IMR-90 (cell line): ENCODE data around the gene COQ10A. TPM values are rescaled to one million over a fixed set of nuclear protein-coding genes. Genes with fewer than 3 reads are reported as not detected.

Experiments used
- ATAC-seq: fragments of 200-7000 bp; cut with Tn5 transposase; 2 replicates; pipeline ENCODE4 v1.9.1; 2020; ENCODE audit warnings: low read depth, mild to moderate bottlenecking, moderate library complexity
- BruUV-seq: library from RNA; stranded (reverse); fragments of 400-500 nt; replicated peaks from 2 replicates; lab custom pipeline; 2021; lab: Mats Ljungman, UMichigan
- CTCF ChIA-PET: fragments of 300-600 bp; formaldehyde crosslinking; extraction: SDS; loops from one replicate; lab custom pipeline; 2021; ENCODE audit warnings: antibody characterized with exemption; lab: Yijun Ruan, JAX
- POLR2A ChIA-PET: fragments of 300-600 bp; sonication (Branson Sonifier 250); formaldehyde crosslinking; loops from one replicate; lab custom pipeline; 2022; ENCODE audit warnings: antibody characterized with exemption; ENCODE audit not compliant: unreplicated experiment; lab: Charles Lee
- DNase-seq: peaks from one replicate; pipeline ENCODE4 v3.0.0; 2013
- H2AFZ ChIP-seq: replicated peaks from 2 replicates; pipeline ENCODE3; 2013; ENCODE audit warnings: low read length, mild to moderate bottlenecking; ENCODE audit not compliant: poor library complexity
- H2AK5ac ChIP-seq: 2 replicates; pipeline ENCODE4 v1.6.1; 2013; ENCODE audit warnings: low read depth, low read length, inconsistent platforms
- H2AK9ac ChIP-seq: replicated peaks from 2 replicates; pipeline ENCODE3; 2013; ENCODE audit warnings: mild to moderate bottlenecking, low read depth, low read length, moderate library complexity; ENCODE audit not compliant: poor library complexity
- H2BK120ac ChIP-seq: 2 replicates; pipeline ENCODE4 v1.6.1; 2013; ENCODE audit warnings: low read depth, low read length, inconsistent platforms
- H2BK15ac ChIP-seq: 3 replicates; pipeline ENCODE4 v1.6.1; 2013; ENCODE audit warnings: low read depth, low read length, inconsistent platforms
- H2BK20ac ChIP-seq: 2 replicates; pipeline ENCODE4 v1.6.1; 2013; ENCODE audit warnings: low read depth, mild to moderate bottlenecking, inconsistent platforms, low read length, moderate library complexity
- H2BK5ac ChIP-seq: 2 replicates; pipeline ENCODE4 v1.6.1; 2013; ENCODE audit warnings: mild to moderate bottlenecking, low read depth, low read length, inconsistent platforms; ENCODE audit not compliant: poor library complexity, severe bottlenecking
- H3K14ac ChIP-seq: replicated peaks from 2 replicates; pipeline ENCODE4 v1.6.1; 2013; ENCODE audit warnings: low read depth, low read length, inconsistent platforms
- H3K18ac ChIP-seq: 2 replicates; pipeline ENCODE4 v1.6.1; 2013; ENCODE audit warnings: low read depth, low read length, control low read depth
- H3K23ac ChIP-seq: 2 replicates; pipeline ENCODE4 v1.6.1; 2013; ENCODE audit warnings: low read depth, low read length, inconsistent platforms
- H3K27ac ChIP-seq: 2 replicates; pipeline ENCODE4 v1.5.1; 2013; ENCODE audit warnings: mild to moderate bottlenecking, control low read depth, low read length; ENCODE audit not compliant: insufficient read depth
- H3K27me3 ChIP-seq: 2 replicates; pipeline ENCODE4 v1.6.1; 2013; ENCODE audit warnings: low read length; ENCODE audit not compliant: control insufficient read depth, insufficient read depth
- H3K36me3 ChIP-seq: 2 replicates; pipeline ENCODE4 v1.6.1; 2013; ENCODE audit warnings: low read length, mixed read lengths; ENCODE audit not compliant: control insufficient read depth, insufficient read depth
- H3K4ac ChIP-seq: 2 replicates; pipeline ENCODE4 v1.6.1; 2013; ENCODE audit warnings: low read depth, low read length, inconsistent platforms
- H3K4me1 ChIP-seq: 2 replicates; pipeline ENCODE4 v1.6.1; 2013; ENCODE audit warnings: low read length, mixed read lengths; ENCODE audit not compliant: control insufficient read depth, insufficient read depth
- H3K4me2 ChIP-seq: 2 replicates; pipeline ENCODE4 v1.6.1; 2013; ENCODE audit warnings: low read depth, mild to moderate bottlenecking, control low read depth, low read length, moderate library complexity
- H3K4me3 ChIP-seq: 2 replicates; pipeline ENCODE4 v1.5.1; 2013; ENCODE audit warnings: low read depth, mild to moderate bottlenecking, control low read depth, low read length, moderate library complexity; ENCODE audit not compliant: insufficient read depth
- H3K56ac ChIP-seq: 2 replicates; pipeline ENCODE4 v1.6.1; 2013; ENCODE audit warnings: low read length, inconsistent platforms; ENCODE audit not compliant: insufficient read depth; ENCODE audit errors: extremely low read depth
- H3K79me1 ChIP-seq, 2 experiments: 2 replicates each; pipeline ENCODE4 v1.6.1; 2013; ENCODE audit warnings: low read length in 2 of 2, inconsistent platforms in 1 of 2, low read depth in 1 of 2
- H3K9ac ChIP-seq: 2 replicates; pipeline ENCODE4 v1.6.1; 2013; ENCODE audit warnings: low read depth, low read length, control low read depth
- H3K9me1 ChIP-seq: 2 replicates; pipeline ENCODE4 v1.6.1; 2013; ENCODE audit warnings: low read length, inconsistent platforms; ENCODE audit not compliant: insufficient read depth
- H3K9me3 ChIP-seq: 2 replicates; pipeline ENCODE4 v1.6.1; 2013; ENCODE audit warnings: low read length; ENCODE audit not compliant: control insufficient read depth, insufficient read depth
- H4K20me1 ChIP-seq: 2 replicates; pipeline ENCODE4 v1.6.1; 2013; ENCODE audit warnings: low read length, inconsistent platforms; ENCODE audit not compliant: insufficient read depth
- H4K5ac ChIP-seq: 2 replicates; pipeline ENCODE4 v1.6.1; 2013; ENCODE audit warnings: mild to moderate bottlenecking, low read depth, low read length, control low read depth
- H4K8ac ChIP-seq, 2 experiments: 2 replicates each; pipeline ENCODE4 v1.6.1; 2013; ENCODE audit warnings: low read depth in 2 of 2, low read length in 2 of 2, control low read depth in 1 of 2, inconsistent platforms in 1 of 2
- H4K91ac ChIP-seq: 2 replicates; pipeline ENCODE4 v1.6.1; 2013; ENCODE audit warnings: low read depth, low read length, inconsistent platforms; ENCODE audit not compliant: insufficient read depth
- BHLHE40 ChIP-seq: fragments of 150-350 bp; IDR thresholded peaks from 2 replicates; pipeline ENCODE4 v1.6.1; 2016; ENCODE audit warnings: mild to moderate bottlenecking, low read depth, low read length
- CEBPB ChIP-seq: IDR thresholded peaks from 2 replicates; pipeline ENCODE4 v1.6.1; 2012; ENCODE audit warnings: low read depth, low read length, improper control_type of control experiment
- CHD1 ChIP-seq: IDR thresholded peaks from 2 replicates; pipeline ENCODE4 v1.6.1; 2012; ENCODE audit warnings: low read depth, low read length, improper control_type of control experiment
- FOS ChIP-seq: fragments of 150-350 bp; IDR thresholded peaks from 2 replicates; pipeline ENCODE4 v1.6.1; 2016; ENCODE audit warnings: low read depth, low read length
- MAFK ChIP-seq: IDR thresholded peaks from 2 replicates; pipeline ENCODE4 v1.6.1; 2012; ENCODE audit warnings: low read depth, low read length, improper control_type of control experiment
- MAZ ChIP-seq: IDR thresholded peaks from 2 replicates; pipeline ENCODE4 v1.6.1; 2012; ENCODE audit warnings: low read depth, mild to moderate bottlenecking, low read length, improper control_type of control experiment, moderate library complexity, borderline replicate concordance
- MXI1 ChIP-seq: IDR thresholded peaks from 2 replicates; pipeline ENCODE4 v1.6.1; 2012; ENCODE audit warnings: low read depth, mild to moderate bottlenecking, low read length, moderate library complexity, borderline replicate concordance
- NFE2L2 ChIP-seq: fragments of 150-350 bp; IDR thresholded peaks from 2 replicates; pipeline ENCODE4 v1.6.1; 2016; ENCODE audit warnings: low read depth, mild to moderate bottlenecking, low read length
- POLR2A ChIP-seq: IDR thresholded peaks from 2 replicates; pipeline ENCODE4 v1.6.1; 2012; ENCODE audit warnings: mild to moderate bottlenecking, low read depth, low read length
- RAD21 ChIP-seq: IDR thresholded peaks from 2 replicates; pipeline ENCODE4 v1.6.1; 2012; ENCODE audit warnings: low read length, improper control_type of control experiment
- RCOR1 ChIP-seq: IDR thresholded peaks from 2 replicates; pipeline ENCODE4 v1.6.1; 2012; ENCODE audit warnings: mild to moderate bottlenecking, low read length, improper control_type of control experiment; ENCODE audit not compliant: insufficient replicate concordance
- RFX5 ChIP-seq: IDR thresholded peaks from 2 replicates; pipeline ENCODE4 v1.8.0; 2012; ENCODE audit warnings: low read depth, mild to moderate bottlenecking, low read length, moderate library complexity
- SMC3 ChIP-seq: fragments of 150-350 bp; IDR thresholded peaks from 2 replicates; pipeline ENCODE4 v1.6.1; 2016; ENCODE audit warnings: low read depth, mild to moderate bottlenecking, antibody characterized with exemption, low read length, moderate library complexity
- WGBS, 2 experiments: methylation state at CpG; one replicate each; pipeline versions ENCODE4 v1.1.5 to v1.1.7; 2013; ENCODE audit warnings: missing lambda C conversion rate in 2 of 2; ENCODE audit not compliant: insufficient read length in 1 of 2; ENCODE audit errors: extremely low coverage in 2 of 2; 5-methylcytosine and 5-hydroxymethylcytosine counted together
- dilution Hi-C: fragments of 300-500 bp; cut with HindIII; formaldehyde crosslinking; loops from one replicate; pipeline ENCODE4 v1.14.3; 2018; ENCODE audit warnings: low sequenced_read_pairs; ENCODE audit not compliant: unreplicated experiment
- in situ Hi-C: fragments of 300-500 bp; cut with MboI; formaldehyde crosslinking; loops from 3 replicates; pipeline ENCODE4 v1.14.3; 2019; ENCODE audit warnings: low sequenced_read_pairs, inconsistent platforms, mixed read lengths
- intact Hi-C: fragments of 100-400 bp; cut with micrococcal nuclease; formaldehyde crosslinking; loops from 2 replicates; pipeline ENCODE4 v1.10.0; 2022
- polyA plus RNA-seq, 3 experiments: library from polyadenylated mRNA; depleted of rRNA; stranded (reverse); fragments of >200 nt; gene quantifications; 2 replicates each; pipeline ENCODE4 v1.2.3, GENCODE V29; 2012; ENCODE audit warnings: low replicate concordance in 1 of 3
- total RNA-seq: library from RNA; depleted of rRNA; stranded (reverse); fragments of >200 nt; gene quantifications from 2 replicates; pipeline ENCODE4 v1.2.3, GENCODE V29; 2012
- TF ChIP-seq, protein P1 (sequence below): conservative IDR thresholded peaks from 2 replicates; pipeline ENCODE4 v1.5.1; 2012; ENCODE audit warnings: mild to moderate bottlenecking, low read depth, low read length, improper control_type of control experiment
- TF ChIP-seq, protein P2 (sequence below): fragments of 150-350 bp; IDR thresholded peaks from 2 replicates; pipeline ENCODE4 v1.6.1; 2017; ENCODE audit warnings: mild to moderate bottlenecking, antibody characterized with exemption, low read length, low read depth
- TF ChIP-seq, protein P3 (sequence below): fragments of 150-350 bp; IDR thresholded peaks from 2 replicates; pipeline ENCODE4 v1.6.1; 2016; ENCODE audit warnings: low read depth, mild to moderate bottlenecking, low read length, moderate library complexity, borderline replicate concordance

Gene COQ10A
- total and polyA plus RNA-seq, 2 of the 4 experiments (the other 2 are of a cell fraction) = 4.7 to 10.8 TPM

DNA sequence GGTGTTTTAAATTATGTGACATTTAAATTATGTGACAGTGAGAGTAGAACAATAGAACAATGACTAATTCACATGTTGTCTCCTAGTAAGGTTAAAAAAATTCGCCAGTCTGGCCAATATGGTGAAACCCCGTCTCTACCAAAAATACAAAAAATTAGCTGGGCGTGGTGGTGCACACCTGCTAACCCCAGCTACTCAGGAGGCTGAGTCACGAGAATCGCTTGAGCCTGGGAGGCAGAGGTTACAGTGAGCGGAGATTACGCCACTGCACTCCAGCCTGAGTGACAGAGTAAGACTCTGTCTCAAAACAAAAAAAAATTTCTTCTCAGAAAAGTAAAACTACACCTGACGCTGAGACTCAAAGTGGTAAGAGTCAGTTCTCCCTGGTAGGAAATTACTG is 30.7 kb downstream of the COQ10A start:
- no peak overlapping the region for H4K5ac ChIP-seq
- no peak overlapping the region for H2BK20ac ChIP-seq
- no peak overlapping the region for H2BK120ac ChIP-seq
- no peak overlapping the region for H3K27ac ChIP-seq
- H3K36me3 ChIP-seq = peaks cover 11% of the 10 kb centered on the region
- no peak overlapping the region for H3K9ac ChIP-seq
- H2AK5ac ChIP-seq = no peak overlapping the region
- CTCF ChIA-PET = no interaction called here
- no peak overlapping the region for H2BK15ac ChIP-seq
- H2AFZ ChIP-seq = no peak overlapping the region
- H3K18ac ChIP-seq = no peak overlapping the region
- no peak overlapping the region for H3K4ac ChIP-seq
- intact Hi-C loops = no loop called here
- H3K4me2 ChIP-seq = no peak overlapping the region
- no peak overlapping the region for H2AK9ac ChIP-seq
- no peak overlapping the region for H4K8ac ChIP-seq
- H3K9me1 ChIP-seq = peaks cover 11% of the 10 kb centered on the region
- WGBS, 2 experiments = 96% methylated on average over 5 of the region's 8 CpGs; no CpG with 5 or more reads in 1 of the 2 experiments
- BruUV-seq = no TSS peak
- POLR2A ChIA-PET = interaction anchor here (0.6 to 1.2 kb wide), 2 partner anchors 9 to 19 kb away, joined by 6 read pairs; no protein-coding TSS in a partner anchor
- ATAC-seq (no peak), DNase-seq (no peak)
- dilution Hi-C loops = no loop called here
- no peak overlapping the region for H4K91ac ChIP-seq
- H4K20me1 ChIP-seq = peaks cover 20% of the 10 kb centered on the region
- no peak overlapping the region for H3K14ac ChIP-seq
- H2BK5ac ChIP-seq = no peak overlapping the region
- in situ Hi-C loops = no loop called here
- no peaks in the 10 kb centered on the region for H3K9me3 ChIP-seq
- peaks cover 9% of the 10 kb centered on the region; the same call in 1 of the 2 replicates for H3K4me1 ChIP-seq
- H3K4me3 ChIP-seq = no peak overlapping the region
- H3K27me3 ChIP-seq = no peaks in the 10 kb centered on the region
- peaks cover 20 to 71% of the 10 kb centered on the region in 2 experiments for H3K79me1 ChIP-seq
- no peak overlapping the region for H3K56ac ChIP-seq
- H3K23ac ChIP-seq = no peak overlapping the region
- TF ChIP-seq, protein P1, sequence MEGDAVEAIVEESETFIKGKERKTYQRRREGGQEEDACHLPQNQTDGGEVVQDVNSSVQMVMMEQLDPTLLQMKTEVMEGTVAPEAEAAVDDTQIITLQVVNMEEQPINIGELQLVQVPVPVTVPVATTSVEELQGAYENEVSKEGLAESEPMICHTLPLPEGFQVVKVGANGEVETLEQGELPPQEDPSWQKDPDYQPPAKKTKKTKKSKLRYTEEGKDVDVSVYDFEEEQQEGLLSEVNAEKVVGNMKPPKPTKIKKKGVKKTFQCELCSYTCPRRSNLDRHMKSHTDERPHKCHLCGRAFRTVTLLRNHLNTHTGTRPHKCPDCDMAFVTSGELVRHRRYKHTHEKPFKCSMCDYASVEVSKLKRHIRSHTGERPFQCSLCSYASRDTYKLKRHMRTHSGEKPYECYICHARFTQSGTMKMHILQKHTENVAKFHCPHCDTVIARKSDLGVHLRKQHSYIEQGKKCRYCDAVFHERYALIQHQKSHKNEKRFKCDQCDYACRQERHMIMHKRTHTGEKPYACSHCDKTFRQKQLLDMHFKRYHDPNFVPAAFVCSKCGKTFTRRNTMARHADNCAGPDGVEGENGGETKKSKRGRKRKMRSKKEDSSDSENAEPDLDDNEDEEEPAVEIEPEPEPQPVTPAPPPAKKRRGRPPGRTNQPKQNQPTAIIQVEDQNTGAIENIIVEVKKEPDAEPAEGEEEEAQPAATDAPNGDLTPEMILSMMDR = no peak
- no peak for TF ChIP-seq CEBPB
- no peak for TF ChIP-seq SMC3
- TF ChIP-seq, protein P2, sequence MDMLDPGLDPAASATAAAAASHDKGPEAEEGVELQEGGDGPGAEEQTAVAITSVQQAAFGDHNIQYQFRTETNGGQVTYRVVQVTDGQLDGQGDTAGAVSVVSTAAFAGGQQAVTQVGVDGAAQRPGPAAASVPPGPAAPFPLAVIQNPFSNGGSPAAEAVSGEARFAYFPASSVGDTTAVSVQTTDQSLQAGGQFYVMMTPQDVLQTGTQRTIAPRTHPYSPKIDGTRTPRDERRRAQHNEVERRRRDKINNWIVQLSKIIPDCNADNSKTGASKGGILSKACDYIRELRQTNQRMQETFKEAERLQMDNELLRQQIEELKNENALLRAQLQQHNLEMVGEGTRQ = no peak
- no peak for TF ChIP-seq FOS
- no peak for TF ChIP-seq POLR2A
- TF ChIP-seq MAZ = no peak
- TF ChIP-seq MXI1 = no peak
- no peak for TF ChIP-seq BHLHE40
- TF ChIP-seq MAFK = no peak
- no peak for TF ChIP-seq CHD1
- no peak for TF ChIP-seq RCOR1
- TF ChIP-seq RAD21 = no peak
- TF ChIP-seq RFX5 = no peak
- no peak for TF ChIP-seq NFE2L2
- TF ChIP-seq, protein P3, sequence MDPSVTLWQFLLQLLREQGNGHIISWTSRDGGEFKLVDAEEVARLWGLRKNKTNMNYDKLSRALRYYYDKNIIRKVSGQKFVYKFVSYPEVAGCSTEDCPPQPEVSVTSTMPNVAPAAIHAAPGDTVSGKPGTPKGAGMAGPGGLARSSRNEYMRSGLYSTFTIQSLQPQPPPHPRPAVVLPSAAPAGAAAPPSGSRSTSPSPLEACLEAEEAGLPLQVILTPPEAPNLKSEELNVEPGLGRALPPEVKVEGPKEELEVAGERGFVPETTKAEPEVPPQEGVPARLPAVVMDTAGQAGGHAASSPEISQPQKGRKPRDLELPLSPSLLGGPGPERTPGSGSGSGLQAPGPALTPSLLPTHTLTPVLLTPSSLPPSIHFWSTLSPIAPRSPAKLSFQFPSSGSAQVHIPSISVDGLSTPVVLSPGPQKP = no peak
